GM18517 (cell line): ENCODE data around the gene TBRG1.
"Not testable (repeated sequence)": the region's sequence is repeated elsewhere in the genome, so short reads cannot be mapped to it uniquely, and the experiment has no call there.

Experiments used
- ATAC-seq: cut with Tn5 transposase; IDR thresholded peaks from one replicate; pipeline ENCODE4 v1.9.1; 2021; ENCODE audit warnings: mild to moderate bottlenecking, moderate library complexity; ENCODE audit not compliant: unreplicated experiment

Gene TBRG1

GRCh38 chr11:124622531-124623451 is at the start of gene TBRG1:
Gene TBRG1 (plus strand): TSS chr11:124622864. CDS start chr11:124623084, 220 bp downstream.
- peak; percentile 98 for ATAC-seq

GRCh38 chr11:124577716-124578427 is 44.8 kb upstream of the TBRG1 start:
- no peak for ATAC-seq

GRCh38 chr11:124578761-124579160 is 43.9 kb upstream of the TBRG1 start:
- no peak for ATAC-seq

- no peak for ATAC-seq
Measured at GRCh38 chr11:124581817-124582216, 40.8 kb upstream of the TBRG1 start.

- no peak for ATAC-seq
Measured at GRCh38 chr11:124582565-124582964, 40.1 kb upstream of the TBRG1 start.

GRCh38 chr11:124583781-124584180 is 38.9 kb upstream of the TBRG1 start:
- ATAC-seq = no peak

- ATAC-seq = no peak
Measured at GRCh38 chr11:124584681-124585372, 37.8 kb upstream of the TBRG1 start.

- ATAC-seq = peak; percentile 59
Measured at GRCh38 chr11:124586238-124586860, 36.3 kb upstream of the TBRG1 start.

- no peak for ATAC-seq
Measured at GRCh38 chr11:124591430-124591829, 31.2 kb upstream of the TBRG1 start.

GRCh38 chr11:124592627-124593026 is 30.0 kb upstream of the TBRG1 start:
- ATAC-seq = no peak

- ATAC-seq = no peak
Measured at GRCh38 chr11:124595302-124595701, 27.4 kb upstream of the TBRG1 start.

GRCh38 chr11:124597626-124598025 is 25.0 kb upstream of the TBRG1 start:
- ATAC-seq = no peak

- ATAC-seq = no peak
Measured at GRCh38 chr11:124600621-124601320, 21.9 kb upstream of the TBRG1 start.

GRCh38 chr11:124602193-124602592 is 20.5 kb upstream of the TBRG1 start:
- ATAC-seq = no peak

GRCh38 chr11:124602723-124603122 is 19.9 kb upstream of the TBRG1 start:
- ATAC-seq = not testable (repeated sequence)

- ATAC-seq = no peak
Measured at GRCh38 chr11:124605719-124606118, 16.9 kb upstream of the TBRG1 start.

- ATAC-seq = no peak
Measured at GRCh38 chr11:124608147-124608546, 14.5 kb upstream of the TBRG1 start.

- ATAC-seq = no peak
Measured at GRCh38 chr11:124610295-124610694, 12.4 kb upstream of the TBRG1 start.

- ATAC-seq = no peak
Measured at GRCh38 chr11:124611064-124611463, 11.6 kb upstream of the TBRG1 start, which contains the start of gene PANX3. Gene PANX3 (plus strand): TSS chr11:124611428. CDS start chr11:124611557, 129 bp downstream.

- no peak for ATAC-seq
Measured at GRCh38 chr11:124612045-124612444, 10.6 kb upstream of the TBRG1 start.
